T-helper 17 cell (primary cell): Measurements from ENCODE around the gene CES2. TPM values are rescaled to one million over a fixed set of nuclear protein-coding genes. Genes with fewer than 3 reads are reported as not detected.
"Not testable (repeated sequence)": the region's sequence is repeated elsewhere in the genome, so short reads cannot be mapped to it uniquely, and the experiment has no call there.

Experiments
- ATAC-seq: fragments of 150-1000 bp; cut with Tn5 transposase; 2 replicates; pipeline ENCODE4 v1.10.0; 2021; ENCODE audit warnings: mild to moderate bottlenecking, moderate library complexity
- DNase-seq, 3 donors: peaks; one replicate each; pipeline versions ENCODE4 v3.0.0 to v3.0.0-alpha.2; 2020 to 2021
- H3K9me3 ChIP-seq: one replicate; pipeline ENCODE4 v1.7.0; 2013; ENCODE audit warnings: low read length, mild to moderate bottlenecking; ENCODE audit not compliant: control insufficient read depth, poor library complexity, severe bottlenecking
- H3K27ac Mint-ChIP-seq: one replicate; pipeline ENCODE4 v1.8.0; 2022; ENCODE audit warnings: mild to moderate bottlenecking, moderate library complexity, mixed read lengths
- H3K27me3 Mint-ChIP-seq: one replicate; pipeline ENCODE4 v1.8.0; 2022; ENCODE audit warnings: mixed read lengths
- H3K36me3 Mint-ChIP-seq: one replicate; pipeline ENCODE4 v1.8.0; 2022; ENCODE audit warnings: low read depth, mixed read lengths
- H3K4me1 Mint-ChIP-seq: one replicate; pipeline ENCODE4 v1.8.0; 2022; ENCODE audit warnings: mild to moderate bottlenecking, mixed read lengths
- H3K4me3 Mint-ChIP-seq: one replicate; pipeline ENCODE4 v1.8.0; 2022; ENCODE audit warnings: mild to moderate bottlenecking, moderate library complexity, mixed read lengths
- total RNA-seq, 4 donors: library from RNA in 2 of 4; stranded (reverse) in 2 of 4; gene quantifications; one replicate each; pipeline ENCODE4 v1.2.3 and lab custom pipeline; 2022 to 2026

Gene CES2
- total RNA-seq (10 to 100 TPM; 33.1 to 36.8 TPM), total RNA-seq (lab: John Stamatoyannopoulos, UW) (32.4 to 47.2 reads per million in 2 donors)

- no peaks in the 10 kb centered on the region for H3K27me3 Mint-ChIP-seq
- H3K27ac Mint-ChIP-seq, result peak within 1 kb of the TSS; percentile 98
- H3K4me3 Mint-ChIP-seq, result peak within 1 kb of the TSS; percentile 99
- no peaks in the 10 kb centered on the region for H3K9me3 ChIP-seq
- H3K36me3 Mint-ChIP-seq, result peaks cover 7% of the 10 kb centered on the region
- H3K4me1 Mint-ChIP-seq, result peaks cover 44% of the 10 kb centered on the region
- DNase-seq, result no peak
- ATAC-seq, result no peak
These were observed at the start of gene CES2 for GRCh38 chr16:66935314-66936011. TSS of gene CES2 (plus strand) at chr16:66935516. CDS start at chr16:66935636, 120 bp downstream.

- Mint-ChIP-seq H3K36me3 (no peaks in the 10 kb centered on the region), H3K4me1 (peaks cover 30% of the 10 kb centered on the region), H3K27me3 (no peaks in the 10 kb centered on the region), H3K4me3 (no peak overlapping the region), H3K27ac (no peak overlapping the region)
- H3K9me3 ChIP-seq, result no peaks in the 10 kb centered on the region
- no peak for DNase-seq
- no peak for ATAC-seq
These were observed 49.0 kb upstream of the CES2 start for GRCh38 chr16:66886321-66886720.

- no peaks in the 10 kb centered on the region for H3K9me3 ChIP-seq
- no peaks in the 10 kb centered on the region for H3K27me3 Mint-ChIP-seq
- ATAC-seq (no peak), DNase-seq (no peak)
- H3K4me1 Mint-ChIP-seq, result peaks cover 29% of the 10 kb centered on the region
- no peak overlapping the region for H3K4me3 Mint-ChIP-seq
- H3K27ac Mint-ChIP-seq, result no peak overlapping the region
- H3K36me3 Mint-ChIP-seq, result no peaks in the 10 kb centered on the region
These were observed 48.4 kb upstream of the CES2 start for GRCh38 chr16:66886914-66887313.

- Mint-ChIP-seq H3K4me1 (peaks cover 29% of the 10 kb centered on the region), H3K27ac (peak overlapping the region; percentile 32), H3K36me3 (no peaks in the 10 kb centered on the region), H3K4me3 (no peak overlapping the region), H3K27me3 (no peaks in the 10 kb centered on the region)
- DNase-seq, result no peak
- H3K9me3 ChIP-seq, result no peaks in the 10 kb centered on the region
- ATAC-seq, result no peak
These were observed 46.4 kb upstream of the CES2 start for GRCh38 chr16:66888647-66889615.

GRCh38 chr16:66889622-66890021 lies 45.7 kb upstream of the CES2 start:
- Mint-ChIP-seq H3K4me1 (peaks cover 31% of the 10 kb centered on the region), H3K27me3 (no peaks in the 10 kb centered on the region), H3K36me3 (no peaks in the 10 kb centered on the region), H3K4me3 (no peak overlapping the region), H3K27ac (no peak overlapping the region)
- no peak for ATAC-seq
- DNase-seq, result no peak
- no peaks in the 10 kb centered on the region for H3K9me3 ChIP-seq

GRCh38 chr16:66890799-66891198 lies 44.5 kb upstream of the CES2 start:
- Mint-ChIP-seq H3K27ac (no peak overlapping the region), H3K4me3 (no peak overlapping the region), H3K4me1 (peaks cover 30% of the 10 kb centered on the region), H3K27me3 (no peaks in the 10 kb centered on the region), H3K36me3 (no peaks in the 10 kb centered on the region)
- DNase-seq (no peak), ATAC-seq (no peak)
- H3K9me3 ChIP-seq, result no peaks in the 10 kb centered on the region

- H3K9me3 ChIP-seq, result no peaks in the 10 kb centered on the region
- no peaks in the 10 kb centered on the region for H3K27me3 Mint-ChIP-seq
- no peak overlapping the region for H3K27ac Mint-ChIP-seq
- peaks cover 30% of the 10 kb centered on the region for H3K4me1 Mint-ChIP-seq
- H3K36me3 Mint-ChIP-seq, result no peaks in the 10 kb centered on the region
- ATAC-seq (no peak), DNase-seq (no peak)
- no peak overlapping the region for H3K4me3 Mint-ChIP-seq
These were observed 44.0 kb upstream of the CES2 start for GRCh38 chr16:66891360-66891759.

- no peaks in the 10 kb centered on the region for H3K27me3 Mint-ChIP-seq
- H3K4me3 Mint-ChIP-seq, result no peak overlapping the region
- peaks cover 27% of the 10 kb centered on the region for H3K4me1 Mint-ChIP-seq
- no peaks in the 10 kb centered on the region for H3K9me3 ChIP-seq
- no peak for DNase-seq
- H3K27ac Mint-ChIP-seq, result no peak overlapping the region
- no peaks in the 10 kb centered on the region for H3K36me3 Mint-ChIP-seq
- ATAC-seq, result no peak
These were observed 43.5 kb upstream of the CES2 start for GRCh38 chr16:66891797-66892196.

- no peak overlapping the region for H3K27ac Mint-ChIP-seq
- ATAC-seq, result no peak
These were observed 41.3 kb upstream of the CES2 start for GRCh38 chr16:66894055-66894454.

GRCh38 chr16:66894948-66895688 lies 40.2 kb upstream of the CES2 start:
- Mint-ChIP-seq H3K4me1 (peaks cover 17% of the 10 kb centered on the region), H3K36me3 (no peaks in the 10 kb centered on the region), H3K27me3 (no peaks in the 10 kb centered on the region), H3K4me3 (no peak overlapping the region), H3K27ac (peak overlapping the region; percentile 77)
- DNase-seq (peak in 2 of 3 donors; percentile 14 to 39), ATAC-seq (peak; percentile 91)
- no peaks in the 10 kb centered on the region for H3K9me3 ChIP-seq

More at GRCh38 chr16:66894055-66894454, 41.3 kb upstream of the CES2 start:
- H3K4me3 Mint-ChIP-seq, result no peak overlapping the region
- peaks cover 14% of the 10 kb centered on the region for H3K4me1 Mint-ChIP-seq
- H3K9me3 ChIP-seq, result no peaks in the 10 kb centered on the region
- no peaks in the 10 kb centered on the region for H3K36me3 Mint-ChIP-seq
- no peaks in the 10 kb centered on the region for H3K27me3 Mint-ChIP-seq
- DNase-seq, result no peak

GRCh38 chr16:66895689-66895979 lies 39.7 kb upstream of the CES2 start:
- no peak overlapping the region for H3K4me3 Mint-ChIP-seq
- H3K27ac Mint-ChIP-seq, result peak overlapping the region; percentile 77
- no peaks in the 10 kb centered on the region for H3K9me3 ChIP-seq
- DNase-seq, result no peak
- no peaks in the 10 kb centered on the region for H3K27me3 Mint-ChIP-seq
- no peak for ATAC-seq
- H3K4me1 Mint-ChIP-seq, result peaks cover 17% of the 10 kb centered on the region
- no peaks in the 10 kb centered on the region for H3K36me3 Mint-ChIP-seq

GRCh38 chr16:66895999-66896398 lies 39.3 kb upstream of the CES2 start:
- H3K9me3 ChIP-seq, result no peaks in the 10 kb centered on the region
- DNase-seq (no peak), ATAC-seq (no peak)
- no peaks in the 10 kb centered on the region for H3K27me3 Mint-ChIP-seq
- H3K4me3 Mint-ChIP-seq, result no peak overlapping the region
- H3K36me3 Mint-ChIP-seq, result no peaks in the 10 kb centered on the region
- peak overlapping the region; percentile 77 for H3K27ac Mint-ChIP-seq
- peaks cover 17% of the 10 kb centered on the region for H3K4me1 Mint-ChIP-seq

GRCh38 chr16:66896682-66897081 lies 38.6 kb upstream of the CES2 start:
- peaks cover 17% of the 10 kb centered on the region for H3K4me1 Mint-ChIP-seq

More at GRCh38 chr16:66896682-66897081, 38.6 kb upstream of the CES2 start:
- H3K9me3 ChIP-seq, H3K36me3 Mint-ChIP-seq, H3K27me3 Mint-ChIP-seq, H3K4me3 Mint-ChIP-seq, ATAC-seq, H3K27ac Mint-ChIP-seq, DNase-seq: not testable (repeated sequence)
